IMR-90 (cell line): ENCODE data around the gene REXO1. TPM values are rescaled to one million over a fixed set of nuclear protein-coding genes. Genes with fewer than 3 reads are reported as not detected.
A peak's percentile ranks its signal among the peaks of the same experiment; 100 is the strongest.

Source experiments
- ATAC-seq: fragments of 200-7000 bp; cut with Tn5 transposase; 2 replicates; pipeline ENCODE4 v1.9.1; 2020; ENCODE audit warnings: low read depth, mild to moderate bottlenecking, moderate library complexity
- BruUV-seq: library from RNA; stranded (reverse); fragments of 400-500 nt; replicated peaks from 2 replicates; lab custom pipeline; 2021; lab: Mats Ljungman, UMichigan
- CTCF ChIA-PET: fragments of 300-600 bp; formaldehyde crosslinking; extraction: SDS; loops from one replicate; lab custom pipeline; 2021; ENCODE audit warnings: antibody characterized with exemption; lab: Yijun Ruan, JAX
- POLR2A ChIA-PET: fragments of 300-600 bp; sonication (Branson Sonifier 250); formaldehyde crosslinking; loops from one replicate; lab custom pipeline; 2022; ENCODE audit warnings: antibody characterized with exemption; ENCODE audit not compliant: unreplicated experiment; lab: Charles Lee
- DNase-seq: peaks from one replicate; pipeline ENCODE4 v3.0.0; 2013
- H2AFZ ChIP-seq: replicated peaks from 2 replicates; pipeline ENCODE3; 2013; ENCODE audit warnings: low read length, mild to moderate bottlenecking; ENCODE audit not compliant: poor library complexity
- H2AK5ac ChIP-seq: 2 replicates; pipeline ENCODE4 v1.6.1; 2013; ENCODE audit warnings: low read depth, low read length, inconsistent platforms
- H2AK9ac ChIP-seq: replicated peaks from 2 replicates; pipeline ENCODE3; 2013; ENCODE audit warnings: mild to moderate bottlenecking, low read depth, low read length, moderate library complexity; ENCODE audit not compliant: poor library complexity
- H2BK120ac ChIP-seq: 2 replicates; pipeline ENCODE4 v1.6.1; 2013; ENCODE audit warnings: low read depth, low read length, inconsistent platforms
- H2BK15ac ChIP-seq: 3 replicates; pipeline ENCODE4 v1.6.1; 2013; ENCODE audit warnings: low read depth, low read length, inconsistent platforms
- H2BK20ac ChIP-seq: 2 replicates; pipeline ENCODE4 v1.6.1; 2013; ENCODE audit warnings: low read depth, mild to moderate bottlenecking, inconsistent platforms, low read length, moderate library complexity
- H2BK5ac ChIP-seq: 2 replicates; pipeline ENCODE4 v1.6.1; 2013; ENCODE audit warnings: mild to moderate bottlenecking, low read depth, low read length, inconsistent platforms; ENCODE audit not compliant: poor library complexity, severe bottlenecking
- H3K14ac ChIP-seq: replicated peaks from 2 replicates; pipeline ENCODE4 v1.6.1; 2013; ENCODE audit warnings: low read depth, low read length, inconsistent platforms
- H3K18ac ChIP-seq: 2 replicates; pipeline ENCODE4 v1.6.1; 2013; ENCODE audit warnings: low read depth, low read length, control low read depth
- H3K23ac ChIP-seq: 2 replicates; pipeline ENCODE4 v1.6.1; 2013; ENCODE audit warnings: low read depth, low read length, inconsistent platforms
- H3K27ac ChIP-seq: 2 replicates; pipeline ENCODE4 v1.5.1; 2013; ENCODE audit warnings: mild to moderate bottlenecking, control low read depth, low read length; ENCODE audit not compliant: insufficient read depth
- H3K27me3 ChIP-seq: 2 replicates; pipeline ENCODE4 v1.6.1; 2013; ENCODE audit warnings: low read length; ENCODE audit not compliant: control insufficient read depth, insufficient read depth
- H3K36me3 ChIP-seq: 2 replicates; pipeline ENCODE4 v1.6.1; 2013; ENCODE audit warnings: low read length, mixed read lengths; ENCODE audit not compliant: control insufficient read depth, insufficient read depth
- H3K4ac ChIP-seq: 2 replicates; pipeline ENCODE4 v1.6.1; 2013; ENCODE audit warnings: low read depth, low read length, inconsistent platforms
- H3K4me1 ChIP-seq: 2 replicates; pipeline ENCODE4 v1.6.1; 2013; ENCODE audit warnings: low read length, mixed read lengths; ENCODE audit not compliant: control insufficient read depth, insufficient read depth
- H3K4me2 ChIP-seq: 2 replicates; pipeline ENCODE4 v1.6.1; 2013; ENCODE audit warnings: low read depth, mild to moderate bottlenecking, control low read depth, low read length, moderate library complexity
- H3K4me3 ChIP-seq: 2 replicates; pipeline ENCODE4 v1.5.1; 2013; ENCODE audit warnings: low read depth, mild to moderate bottlenecking, control low read depth, low read length, moderate library complexity; ENCODE audit not compliant: insufficient read depth
- H3K56ac ChIP-seq: 2 replicates; pipeline ENCODE4 v1.6.1; 2013; ENCODE audit warnings: low read length, inconsistent platforms; ENCODE audit not compliant: insufficient read depth; ENCODE audit errors: extremely low read depth
- H3K79me1 ChIP-seq, 2 experiments: 2 replicates each; pipeline ENCODE4 v1.6.1; 2013; ENCODE audit warnings: low read length in 2 of 2, inconsistent platforms in 1 of 2, low read depth in 1 of 2
- H3K9ac ChIP-seq: 2 replicates; pipeline ENCODE4 v1.6.1; 2013; ENCODE audit warnings: low read depth, low read length, control low read depth
- H3K9me1 ChIP-seq: 2 replicates; pipeline ENCODE4 v1.6.1; 2013; ENCODE audit warnings: low read length, inconsistent platforms; ENCODE audit not compliant: insufficient read depth
- H3K9me3 ChIP-seq: 2 replicates; pipeline ENCODE4 v1.6.1; 2013; ENCODE audit warnings: low read length; ENCODE audit not compliant: control insufficient read depth, insufficient read depth
- H4K20me1 ChIP-seq: 2 replicates; pipeline ENCODE4 v1.6.1; 2013; ENCODE audit warnings: low read length, inconsistent platforms; ENCODE audit not compliant: insufficient read depth
- H4K5ac ChIP-seq: 2 replicates; pipeline ENCODE4 v1.6.1; 2013; ENCODE audit warnings: mild to moderate bottlenecking, low read depth, low read length, control low read depth
- H4K8ac ChIP-seq, 2 experiments: 2 replicates each; pipeline ENCODE4 v1.6.1; 2013; ENCODE audit warnings: low read depth in 2 of 2, low read length in 2 of 2, control low read depth in 1 of 2, inconsistent platforms in 1 of 2
- H4K91ac ChIP-seq: 2 replicates; pipeline ENCODE4 v1.6.1; 2013; ENCODE audit warnings: low read depth, low read length, inconsistent platforms; ENCODE audit not compliant: insufficient read depth
- CEBPB ChIP-seq: IDR thresholded peaks from 2 replicates; pipeline ENCODE4 v1.6.1; 2012; ENCODE audit warnings: low read depth, low read length, improper control_type of control experiment
- FOS ChIP-seq: fragments of 150-350 bp; IDR thresholded peaks from 2 replicates; pipeline ENCODE4 v1.6.1; 2016; ENCODE audit warnings: low read depth, low read length
- NFE2L2 ChIP-seq: fragments of 150-350 bp; IDR thresholded peaks from 2 replicates; pipeline ENCODE4 v1.6.1; 2016; ENCODE audit warnings: low read depth, mild to moderate bottlenecking, low read length
- RFX5 ChIP-seq: IDR thresholded peaks from 2 replicates; pipeline ENCODE4 v1.8.0; 2012; ENCODE audit warnings: low read depth, mild to moderate bottlenecking, low read length, moderate library complexity
- SMC3 ChIP-seq: fragments of 150-350 bp; IDR thresholded peaks from 2 replicates; pipeline ENCODE4 v1.6.1; 2016; ENCODE audit warnings: low read depth, mild to moderate bottlenecking, antibody characterized with exemption, low read length, moderate library complexity
- WGBS, 2 experiments: methylation state at CpG; one replicate each; pipeline versions ENCODE4 v1.1.5 to v1.1.7; 2013; ENCODE audit warnings: missing lambda C conversion rate in 2 of 2; ENCODE audit not compliant: insufficient read length in 1 of 2; ENCODE audit errors: extremely low coverage in 2 of 2; 5-methylcytosine and 5-hydroxymethylcytosine counted together
- dilution Hi-C: fragments of 300-500 bp; cut with HindIII; formaldehyde crosslinking; loops from one replicate; pipeline ENCODE4 v1.14.3; 2018; ENCODE audit warnings: low sequenced_read_pairs; ENCODE audit not compliant: unreplicated experiment
- in situ Hi-C: fragments of 300-500 bp; cut with MboI; formaldehyde crosslinking; loops from 3 replicates; pipeline ENCODE4 v1.14.3; 2019; ENCODE audit warnings: low sequenced_read_pairs, inconsistent platforms, mixed read lengths
- intact Hi-C: fragments of 100-400 bp; cut with micrococcal nuclease; formaldehyde crosslinking; loops from 2 replicates; pipeline ENCODE4 v1.10.0; 2022
- polyA plus RNA-seq, 3 experiments: library from polyadenylated mRNA; depleted of rRNA; stranded (reverse); fragments of >200 nt; gene quantifications; 2 replicates each; pipeline ENCODE4 v1.2.3, GENCODE V29; 2012; ENCODE audit warnings: low replicate concordance in 1 of 3
- total RNA-seq: library from RNA; depleted of rRNA; stranded (reverse); fragments of >200 nt; gene quantifications from 2 replicates; pipeline ENCODE4 v1.2.3, GENCODE V29; 2012
- TF ChIP-seq, protein P1 (sequence below): conservative IDR thresholded peaks from 2 replicates; pipeline ENCODE4 v1.5.1; 2012; ENCODE audit warnings: mild to moderate bottlenecking, low read depth, low read length, improper control_type of control experiment

REXO1 gene
- total and polyA plus RNA-seq, 2 of the 4 experiments (the other 2 are of a cell fraction): 1.4 to 63.7 TPM

DNA sequence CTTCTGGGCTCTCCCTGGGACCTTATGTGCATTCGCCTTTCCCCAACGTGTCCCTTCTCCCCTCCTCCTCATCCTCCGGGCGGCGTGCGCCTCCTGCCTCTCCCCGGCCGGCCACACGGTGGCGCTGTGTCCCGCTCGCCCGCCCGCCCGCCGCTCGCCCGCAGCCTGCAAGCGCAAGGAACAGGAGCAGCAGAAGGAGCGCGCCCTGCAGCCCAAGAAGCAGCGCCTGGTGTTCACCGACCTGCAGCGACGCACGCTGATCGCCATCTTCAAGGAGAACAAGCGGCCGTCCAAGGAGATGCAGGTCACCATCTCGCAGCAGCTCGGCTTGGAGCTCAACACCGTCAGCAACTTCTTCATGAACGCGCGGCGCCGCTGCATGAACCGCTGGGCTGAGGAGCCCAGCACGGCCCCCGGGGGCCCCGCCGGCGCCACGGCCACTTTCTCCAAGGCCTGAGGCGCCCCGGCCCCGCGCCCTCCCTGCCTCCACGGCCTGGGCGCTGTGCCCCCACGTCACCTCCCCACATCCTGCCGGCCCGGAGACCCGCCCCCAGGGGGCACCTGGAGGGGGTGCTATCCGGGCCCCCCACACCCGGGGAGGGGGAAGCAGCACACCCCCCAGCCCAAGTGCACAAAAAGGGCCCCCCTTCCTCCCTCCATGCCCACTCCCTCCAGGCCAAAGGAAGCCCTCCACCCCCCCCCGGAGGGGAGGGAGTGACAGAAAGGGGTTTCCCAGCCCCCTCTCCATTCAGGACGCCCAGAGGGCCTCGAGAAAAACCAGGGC lies 73.1 kb downstream of the REXO1 start:
- Histone ChIP-seq H3K4me1 (no peaks in the 10 kb centered on the region), H2BK15ac (no peak overlapping the region), H3K18ac (no peak overlapping the region), H4K20me1 (no peaks in the 10 kb centered on the region), H3K56ac (no peak overlapping the region), H4K8ac (no peak overlapping the region), H3K9ac (no peak overlapping the region), H3K4ac (no peak overlapping the region), H4K5ac (no peak overlapping the region), H4K91ac (no peak overlapping the region), H3K36me3 (no peaks in the 10 kb centered on the region), H3K9me3 (peaks cover 21% of the 10 kb centered on the region), H2BK120ac (no peak overlapping the region), H2BK5ac (no peak overlapping the region), H3K27me3 (peaks cover 61% of the 10 kb centered on the region), H2BK20ac (no peak overlapping the region), H3K14ac (no peak overlapping the region), H3K23ac (no peak overlapping the region), H3K79me1 (no peaks in the 10 kb centered on the region), H2AFZ (peak overlapping the region; percentile 65), H3K27ac (no peak overlapping the region), H2AK9ac (peak overlapping the region; percentile 23), H3K4me2 (no peak overlapping the region), H2AK5ac (no peak overlapping the region), H3K4me3 (no peak overlapping the region), H3K9me1 (no peaks in the 10 kb centered on the region)
- no peak for DNase-seq
- POLR2A ChIA-PET: no interaction called here
- CTCF ChIA-PET: no interaction called here
- ATAC-seq: peak; percentile 57
- intact Hi-C loops (no loop called here), dilution Hi-C loops (no loop called here), in situ Hi-C loops (loop anchor here (25.0 kb wide), 1 partner anchor 238 kb away; no protein-coding TSS in a partner anchor)
- TF ChIP-seq, protein P1, sequence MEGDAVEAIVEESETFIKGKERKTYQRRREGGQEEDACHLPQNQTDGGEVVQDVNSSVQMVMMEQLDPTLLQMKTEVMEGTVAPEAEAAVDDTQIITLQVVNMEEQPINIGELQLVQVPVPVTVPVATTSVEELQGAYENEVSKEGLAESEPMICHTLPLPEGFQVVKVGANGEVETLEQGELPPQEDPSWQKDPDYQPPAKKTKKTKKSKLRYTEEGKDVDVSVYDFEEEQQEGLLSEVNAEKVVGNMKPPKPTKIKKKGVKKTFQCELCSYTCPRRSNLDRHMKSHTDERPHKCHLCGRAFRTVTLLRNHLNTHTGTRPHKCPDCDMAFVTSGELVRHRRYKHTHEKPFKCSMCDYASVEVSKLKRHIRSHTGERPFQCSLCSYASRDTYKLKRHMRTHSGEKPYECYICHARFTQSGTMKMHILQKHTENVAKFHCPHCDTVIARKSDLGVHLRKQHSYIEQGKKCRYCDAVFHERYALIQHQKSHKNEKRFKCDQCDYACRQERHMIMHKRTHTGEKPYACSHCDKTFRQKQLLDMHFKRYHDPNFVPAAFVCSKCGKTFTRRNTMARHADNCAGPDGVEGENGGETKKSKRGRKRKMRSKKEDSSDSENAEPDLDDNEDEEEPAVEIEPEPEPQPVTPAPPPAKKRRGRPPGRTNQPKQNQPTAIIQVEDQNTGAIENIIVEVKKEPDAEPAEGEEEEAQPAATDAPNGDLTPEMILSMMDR: peak; percentile 26; the same call in 1 of the 2 replicates
- no peak for TF ChIP-seq RFX5
- TF ChIP-seq NFE2L2: no peak
- TF ChIP-seq FOS: no peak
- no peak for TF ChIP-seq SMC3
- TF ChIP-seq CEBPB: no peak
- BruUV-seq: no TSS peak
- 17% methylated on average over 22 of the region's 59 CpGs; no CpG with 5 or more reads in 1 of the 2 experiments for WGBS, 2 experiments
